WTC11 (cell line): Measurements from ENCODE around the gene TMEM41B. TPM values are rescaled to one million over a fixed set of nuclear protein-coding genes. Genes with fewer than 3 reads are reported as not detected.
A peak's percentile ranks its signal among the peaks of the same experiment; 100 is the strongest.

Source experiments
- EMX1 ChIP-seq: fragments of 250-450 bp; sonication (Bioruptor Pico); IDR thresholded peaks from 2 replicates; pipeline ENCODE4 v1.8.0; 2021; ENCODE audit warnings: mild to moderate bottlenecking
- ESRRA ChIP-seq: sonication (generic); formaldehyde crosslinking; IDR thresholded peaks from 2 replicates; pipeline ENCODE4 v1.8.1; 2022; ENCODE audit warnings: mild to moderate bottlenecking, missing genetic modification reagents, borderline replicate concordance
- FOXK1 ChIP-seq: sonication (generic); formaldehyde crosslinking; IDR thresholded peaks from 2 replicates; pipeline ENCODE4 v1.8.0; 2022; ENCODE audit warnings: mild to moderate bottlenecking, moderate library complexity, missing genetic modification reagents
- GABPB1 ChIP-seq: sonication (generic); formaldehyde crosslinking; IDR thresholded peaks from 2 replicates; pipeline ENCODE4 v1.8.1; 2023; ENCODE audit warnings: mild to moderate bottlenecking, missing genetic modification reagents
- GRHL2 ChIP-seq: fragments of 250-450 bp; sonication (Bioruptor Pico); IDR thresholded peaks from 2 replicates; pipeline ENCODE4 v1.8.0; 2022; ENCODE audit warnings: mild to moderate bottlenecking, moderate library complexity; ENCODE audit not compliant: insufficient replicate concordance, severe bottlenecking
- HMGA2 ChIP-seq: fragments of 250-450 bp; sonication (Bioruptor Pico); IDR thresholded peaks from 2 replicates; pipeline ENCODE4 v1.4.0; 2021; ENCODE audit warnings: mild to moderate bottlenecking, moderate library complexity
- MXD4 ChIP-seq: fragments of 250-450 bp; sonication (Bioruptor Pico); IDR thresholded peaks from 2 replicates; pipeline ENCODE4 v1.8.0; 2021; ENCODE audit warnings: mild to moderate bottlenecking, moderate library complexity, borderline replicate concordance
- NFATC4 ChIP-seq: fragments of 250-450 bp; sonication (Bioruptor Pico); IDR thresholded peaks from 2 replicates; pipeline ENCODE4 v1.9.0; 2021; ENCODE audit warnings: mild to moderate bottlenecking
- NR1H2 ChIP-seq: sonication (generic); formaldehyde crosslinking; IDR thresholded peaks from 2 replicates; pipeline ENCODE4 v1.9.0; 2021; ENCODE audit warnings: mild to moderate bottlenecking, moderate library complexity, missing genetic modification reagents
- NR2C2 ChIP-seq: sonication (generic); formaldehyde crosslinking; IDR thresholded peaks from 2 replicates; pipeline ENCODE4 v1.8.0; 2022; ENCODE audit warnings: mild to moderate bottlenecking, missing genetic modification reagents
- PRRX2 ChIP-seq: fragments of 250-450 bp; sonication (Bioruptor Pico); IDR thresholded peaks from 2 replicates; pipeline ENCODE4 v1.8.0; 2021; ENCODE audit warnings: mild to moderate bottlenecking
- TCF7 ChIP-seq: sonication (generic); formaldehyde crosslinking; IDR thresholded peaks from 2 replicates; pipeline ENCODE4 v1.8.0; 2022; ENCODE audit warnings: mild to moderate bottlenecking, low read depth, missing genetic modification reagents, moderate library complexity
- TEAD4 ChIP-seq: sonication (generic); formaldehyde crosslinking; IDR thresholded peaks from 2 replicates; pipeline ENCODE4 v1.8.0; 2022; ENCODE audit warnings: mild to moderate bottlenecking, missing genetic modification reagents
- ZNF121 ChIP-seq: sonication (generic); formaldehyde crosslinking; IDR thresholded peaks from 2 replicates; pipeline ENCODE4 v1.8.0; 2023; ENCODE audit warnings: missing genetic modification reagents
- ZNF138 ChIP-seq: sonication (generic); formaldehyde crosslinking; conservative IDR thresholded peaks from 2 replicates; pipeline ENCODE4 v1.8.1; 2022; ENCODE audit warnings: mild to moderate bottlenecking, moderate library complexity, missing genetic modification reagents
- ZNF232 ChIP-seq: sonication (generic); formaldehyde crosslinking; IDR thresholded peaks from 2 replicates; pipeline ENCODE4 v1.8.0; 2022; ENCODE audit warnings: mild to moderate bottlenecking, missing genetic modification reagents
- ZNF671 ChIP-seq: fragments of 250-450 bp; sonication (Bioruptor Pico); IDR thresholded peaks from 2 replicates; pipeline ENCODE4 v1.8.0; 2021; ENCODE audit warnings: mild to moderate bottlenecking
- total RNA-seq: library from RNA; stranded (reverse); gene quantifications from 3 replicates; pipeline ENCODE4 v1.2.3, GENCODE V29; 2021
- TF ChIP-seq, protein P1 (sequence below): fragments of 250-450 bp; sonication (Bioruptor Pico); IDR thresholded peaks from 2 replicates; pipeline ENCODE4 v1.9.0; 2021; ENCODE audit warnings: mild to moderate bottlenecking, borderline replicate concordance
- TF ChIP-seq, protein P2 (sequence below): sonication (generic); formaldehyde crosslinking; conservative IDR thresholded peaks from 2 replicates; pipeline ENCODE4 v1.8.1; 2022; ENCODE audit warnings: mild to moderate bottlenecking, missing genetic modification reagents
- TF ChIP-seq, protein P3 (sequence below): sonication (generic); formaldehyde crosslinking; IDR thresholded peaks from 2 replicates; pipeline ENCODE4 v1.8.1; 2022; ENCODE audit warnings: mild to moderate bottlenecking, moderate library complexity, missing genetic modification reagents
- TF ChIP-seq, protein P4 (sequence below): sonication (generic); formaldehyde crosslinking; IDR thresholded peaks from 2 replicates; pipeline ENCODE4 v1.8.0; 2023; ENCODE audit warnings: missing genetic modification reagents
- TF ChIP-seq, protein P5 (sequence below): sonication (generic); formaldehyde crosslinking; conservative IDR thresholded peaks from 2 replicates; pipeline ENCODE4 v1.8.1; 2023; ENCODE audit warnings: mild to moderate bottlenecking, low read depth, missing genetic modification reagents, moderate library complexity
- TF ChIP-seq, protein P6 (sequence below): sonication (generic); formaldehyde crosslinking; IDR thresholded peaks from 2 replicates; pipeline ENCODE4 v1.8.1; 2022; ENCODE audit warnings: mild to moderate bottlenecking, missing genetic modification reagents, moderate library complexity, borderline replicate concordance
- TF ChIP-seq, protein P7 (sequence below): fragments of 250-450 bp; sonication (Bioruptor Pico); IDR thresholded peaks from 2 replicates; pipeline ENCODE4 v1.9.0; 2021; ENCODE audit warnings: mild to moderate bottlenecking
- TF ChIP-seq, protein P8 (sequence below): sonication (generic); formaldehyde crosslinking; IDR thresholded peaks from 2 replicates; pipeline ENCODE4 v1.8.1; 2022; ENCODE audit warnings: missing genetic modification reagents, borderline replicate concordance

The TMEM41B gene
- total RNA-seq, 1 experiment from 2014 or later, result 45.8 TPM

DNA sequence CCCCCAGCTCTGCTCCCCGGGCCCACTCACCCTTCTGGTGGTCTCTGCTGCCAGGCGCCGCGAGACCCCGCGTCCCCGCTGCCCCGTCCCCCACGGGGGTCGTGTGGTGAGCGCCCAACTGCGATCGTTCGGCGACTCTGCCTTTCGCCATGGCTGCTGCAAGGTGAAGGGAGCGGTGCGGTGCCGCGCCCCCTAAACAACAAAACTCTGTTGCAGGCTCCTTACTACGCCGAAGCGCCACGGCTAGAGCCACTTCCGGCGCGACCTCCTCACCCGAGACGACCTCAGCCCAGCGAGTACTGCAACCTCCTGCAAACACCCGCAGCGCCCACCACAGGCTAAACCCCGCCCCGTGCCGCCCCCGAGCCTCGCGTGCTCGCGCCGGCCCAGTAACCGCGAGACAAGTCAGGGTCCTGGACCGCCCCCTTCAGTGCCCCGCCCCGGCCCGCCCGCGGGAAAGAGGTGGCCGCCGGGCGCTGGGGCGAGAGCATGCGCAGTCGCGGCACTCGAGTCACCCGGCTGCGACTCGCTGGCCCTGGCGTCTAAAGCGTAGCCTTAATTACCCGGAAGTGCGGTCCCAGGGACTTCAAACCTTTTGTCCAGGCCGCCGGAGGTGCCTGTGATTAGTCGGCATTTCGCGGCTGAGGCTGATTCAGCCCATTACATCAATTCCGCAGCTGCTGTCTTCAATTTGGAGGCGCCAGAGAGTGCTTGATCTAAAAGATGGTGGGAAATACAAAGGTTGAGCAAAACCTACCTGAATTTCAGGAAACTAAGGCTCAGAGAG, at the start of gene TMEM41B (continued):
- TF ChIP-seq, protein P1, sequence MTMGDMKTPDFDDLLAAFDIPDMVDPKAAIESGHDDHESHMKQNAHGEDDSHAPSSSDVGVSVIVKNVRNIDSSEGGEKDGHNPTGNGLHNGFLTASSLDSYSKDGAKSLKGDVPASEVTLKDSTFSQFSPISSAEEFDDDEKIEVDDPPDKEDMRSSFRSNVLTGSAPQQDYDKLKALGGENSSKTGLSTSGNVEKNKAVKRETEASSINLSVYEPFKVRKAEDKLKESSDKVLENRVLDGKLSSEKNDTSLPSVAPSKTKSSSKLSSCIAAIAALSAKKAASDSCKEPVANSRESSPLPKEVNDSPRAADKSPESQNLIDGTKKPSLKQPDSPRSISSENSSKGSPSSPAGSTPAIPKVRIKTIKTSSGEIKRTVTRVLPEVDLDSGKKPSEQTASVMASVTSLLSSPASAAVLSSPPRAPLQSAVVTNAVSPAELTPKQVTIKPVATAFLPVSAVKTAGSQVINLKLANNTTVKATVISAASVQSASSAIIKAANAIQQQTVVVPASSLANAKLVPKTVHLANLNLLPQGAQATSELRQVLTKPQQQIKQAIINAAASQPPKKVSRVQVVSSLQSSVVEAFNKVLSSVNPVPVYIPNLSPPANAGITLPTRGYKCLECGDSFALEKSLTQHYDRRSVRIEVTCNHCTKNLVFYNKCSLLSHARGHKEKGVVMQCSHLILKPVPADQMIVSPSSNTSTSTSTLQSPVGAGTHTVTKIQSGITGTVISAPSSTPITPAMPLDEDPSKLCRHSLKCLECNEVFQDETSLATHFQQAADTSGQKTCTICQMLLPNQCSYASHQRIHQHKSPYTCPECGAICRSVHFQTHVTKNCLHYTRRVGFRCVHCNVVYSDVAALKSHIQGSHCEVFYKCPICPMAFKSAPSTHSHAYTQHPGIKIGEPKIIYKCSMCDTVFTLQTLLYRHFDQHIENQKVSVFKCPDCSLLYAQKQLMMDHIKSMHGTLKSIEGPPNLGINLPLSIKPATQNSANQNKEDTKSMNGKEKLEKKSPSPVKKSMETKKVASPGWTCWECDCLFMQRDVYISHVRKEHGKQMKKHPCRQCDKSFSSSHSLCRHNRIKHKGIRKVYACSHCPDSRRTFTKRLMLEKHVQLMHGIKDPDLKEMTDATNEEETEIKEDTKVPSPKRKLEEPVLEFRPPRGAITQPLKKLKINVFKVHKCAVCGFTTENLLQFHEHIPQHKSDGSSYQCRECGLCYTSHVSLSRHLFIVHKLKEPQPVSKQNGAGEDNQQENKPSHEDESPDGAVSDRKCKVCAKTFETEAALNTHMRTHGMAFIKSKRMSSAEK (CRISPR knock-in tag), result no peak
- no peak for TF ChIP-seq ZNF671 (CRISPR knock-in tag)
- TF ChIP-seq GRHL2 (CRISPR knock-in tag), result no peak
- TF ChIP-seq, protein P2, sequence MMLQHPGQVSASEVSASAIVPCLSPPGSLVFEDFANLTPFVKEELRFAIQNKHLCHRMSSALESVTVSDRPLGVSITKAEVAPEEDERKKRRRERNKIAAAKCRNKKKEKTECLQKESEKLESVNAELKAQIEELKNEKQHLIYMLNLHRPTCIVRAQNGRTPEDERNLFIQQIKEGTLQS (CRISPR knock-in tag), result no peak
- TF ChIP-seq NFATC4, result no peak
- TF ChIP-seq ZNF121 (CRISPR knock-in tag), result no peak
- TF ChIP-seq, protein P3, sequence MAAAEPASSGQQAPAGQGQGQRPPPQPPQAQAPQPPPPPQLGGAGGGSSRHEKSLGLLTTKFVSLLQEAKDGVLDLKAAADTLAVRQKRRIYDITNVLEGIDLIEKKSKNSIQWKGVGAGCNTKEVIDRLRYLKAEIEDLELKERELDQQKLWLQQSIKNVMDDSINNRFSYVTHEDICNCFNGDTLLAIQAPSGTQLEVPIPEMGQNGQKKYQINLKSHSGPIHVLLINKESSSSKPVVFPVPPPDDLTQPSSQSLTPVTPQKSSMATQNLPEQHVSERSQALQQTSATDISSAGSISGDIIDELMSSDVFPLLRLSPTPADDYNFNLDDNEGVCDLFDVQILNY (CRISPR knock-in tag), result peak; percentile 96
- TF ChIP-seq ZNF138 (CRISPR knock-in tag), result no peak
- TF ChIP-seq HMGA2 (CRISPR knock-in tag), result no peak
- TF ChIP-seq TEAD4, result no peak
- TF ChIP-seq, protein P4, sequence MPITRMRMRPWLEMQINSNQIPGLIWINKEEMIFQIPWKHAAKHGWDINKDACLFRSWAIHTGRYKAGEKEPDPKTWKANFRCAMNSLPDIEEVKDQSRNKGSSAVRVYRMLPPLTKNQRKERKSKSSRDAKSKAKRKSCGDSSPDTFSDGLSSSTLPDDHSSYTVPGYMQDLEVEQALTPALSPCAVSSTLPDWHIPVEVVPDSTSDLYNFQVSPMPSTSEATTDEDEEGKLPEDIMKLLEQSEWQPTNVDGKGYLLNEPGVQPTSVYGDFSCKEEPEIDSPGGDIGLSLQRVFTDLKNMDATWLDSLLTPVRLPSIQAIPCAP, result 0 out of 2 replicates have a peak, but pooled peaks have one; percentile 10
- no peak for TF ChIP-seq ESRRA (CRISPR knock-in tag)
- TF ChIP-seq NR1H2, result no peak
- TF ChIP-seq, protein P5, sequence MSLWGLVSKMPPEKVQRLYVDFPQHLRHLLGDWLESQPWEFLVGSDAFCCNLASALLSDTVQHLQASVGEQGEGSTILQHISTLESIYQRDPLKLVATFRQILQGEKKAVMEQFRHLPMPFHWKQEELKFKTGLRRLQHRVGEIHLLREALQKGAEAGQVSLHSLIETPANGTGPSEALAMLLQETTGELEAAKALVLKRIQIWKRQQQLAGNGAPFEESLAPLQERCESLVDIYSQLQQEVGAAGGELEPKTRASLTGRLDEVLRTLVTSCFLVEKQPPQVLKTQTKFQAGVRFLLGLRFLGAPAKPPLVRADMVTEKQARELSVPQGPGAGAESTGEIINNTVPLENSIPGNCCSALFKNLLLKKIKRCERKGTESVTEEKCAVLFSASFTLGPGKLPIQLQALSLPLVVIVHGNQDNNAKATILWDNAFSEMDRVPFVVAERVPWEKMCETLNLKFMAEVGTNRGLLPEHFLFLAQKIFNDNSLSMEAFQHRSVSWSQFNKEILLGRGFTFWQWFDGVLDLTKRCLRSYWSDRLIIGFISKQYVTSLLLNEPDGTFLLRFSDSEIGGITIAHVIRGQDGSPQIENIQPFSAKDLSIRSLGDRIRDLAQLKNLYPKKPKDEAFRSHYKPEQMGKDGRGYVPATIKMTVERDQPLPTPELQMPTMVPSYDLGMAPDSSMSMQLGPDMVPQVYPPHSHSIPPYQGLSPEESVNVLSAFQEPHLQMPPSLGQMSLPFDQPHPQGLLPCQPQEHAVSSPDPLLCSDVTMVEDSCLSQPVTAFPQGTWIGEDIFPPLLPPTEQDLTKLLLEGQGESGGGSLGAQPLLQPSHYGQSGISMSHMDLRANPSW (CRISPR knock-in tag), result no peak
- TF ChIP-seq, protein P6, sequence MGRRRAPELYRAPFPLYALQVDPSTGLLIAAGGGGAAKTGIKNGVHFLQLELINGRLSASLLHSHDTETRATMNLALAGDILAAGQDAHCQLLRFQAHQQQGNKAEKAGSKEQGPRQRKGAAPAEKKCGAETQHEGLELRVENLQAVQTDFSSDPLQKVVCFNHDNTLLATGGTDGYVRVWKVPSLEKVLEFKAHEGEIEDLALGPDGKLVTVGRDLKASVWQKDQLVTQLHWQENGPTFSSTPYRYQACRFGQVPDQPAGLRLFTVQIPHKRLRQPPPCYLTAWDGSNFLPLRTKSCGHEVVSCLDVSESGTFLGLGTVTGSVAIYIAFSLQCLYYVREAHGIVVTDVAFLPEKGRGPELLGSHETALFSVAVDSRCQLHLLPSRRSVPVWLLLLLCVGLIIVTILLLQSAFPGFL, result no peak
- TF ChIP-seq NR2C2, result no peak
- no peak for TF ChIP-seq EMX1 (CRISPR knock-in tag)
- TF ChIP-seq ZNF232 (CRISPR knock-in tag), result no peak
- TF ChIP-seq, protein P7, sequence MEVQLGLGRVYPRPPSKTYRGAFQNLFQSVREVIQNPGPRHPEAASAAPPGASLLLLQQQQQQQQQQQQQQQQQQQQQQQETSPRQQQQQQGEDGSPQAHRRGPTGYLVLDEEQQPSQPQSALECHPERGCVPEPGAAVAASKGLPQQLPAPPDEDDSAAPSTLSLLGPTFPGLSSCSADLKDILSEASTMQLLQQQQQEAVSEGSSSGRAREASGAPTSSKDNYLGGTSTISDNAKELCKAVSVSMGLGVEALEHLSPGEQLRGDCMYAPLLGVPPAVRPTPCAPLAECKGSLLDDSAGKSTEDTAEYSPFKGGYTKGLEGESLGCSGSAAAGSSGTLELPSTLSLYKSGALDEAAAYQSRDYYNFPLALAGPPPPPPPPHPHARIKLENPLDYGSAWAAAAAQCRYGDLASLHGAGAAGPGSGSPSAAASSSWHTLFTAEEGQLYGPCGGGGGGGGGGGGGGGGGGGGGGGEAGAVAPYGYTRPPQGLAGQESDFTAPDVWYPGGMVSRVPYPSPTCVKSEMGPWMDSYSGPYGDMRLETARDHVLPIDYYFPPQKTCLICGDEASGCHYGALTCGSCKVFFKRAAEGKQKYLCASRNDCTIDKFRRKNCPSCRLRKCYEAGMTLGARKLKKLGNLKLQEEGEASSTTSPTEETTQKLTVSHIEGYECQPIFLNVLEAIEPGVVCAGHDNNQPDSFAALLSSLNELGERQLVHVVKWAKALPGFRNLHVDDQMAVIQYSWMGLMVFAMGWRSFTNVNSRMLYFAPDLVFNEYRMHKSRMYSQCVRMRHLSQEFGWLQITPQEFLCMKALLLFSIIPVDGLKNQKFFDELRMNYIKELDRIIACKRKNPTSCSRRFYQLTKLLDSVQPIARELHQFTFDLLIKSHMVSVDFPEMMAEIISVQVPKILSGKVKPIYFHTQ (CRISPR knock-in tag), result no peak
- no peak for TF ChIP-seq TCF7 (CRISPR knock-in tag)
- no peak for TF ChIP-seq MXD4 (CRISPR knock-in tag)
- TF ChIP-seq, protein P8, sequence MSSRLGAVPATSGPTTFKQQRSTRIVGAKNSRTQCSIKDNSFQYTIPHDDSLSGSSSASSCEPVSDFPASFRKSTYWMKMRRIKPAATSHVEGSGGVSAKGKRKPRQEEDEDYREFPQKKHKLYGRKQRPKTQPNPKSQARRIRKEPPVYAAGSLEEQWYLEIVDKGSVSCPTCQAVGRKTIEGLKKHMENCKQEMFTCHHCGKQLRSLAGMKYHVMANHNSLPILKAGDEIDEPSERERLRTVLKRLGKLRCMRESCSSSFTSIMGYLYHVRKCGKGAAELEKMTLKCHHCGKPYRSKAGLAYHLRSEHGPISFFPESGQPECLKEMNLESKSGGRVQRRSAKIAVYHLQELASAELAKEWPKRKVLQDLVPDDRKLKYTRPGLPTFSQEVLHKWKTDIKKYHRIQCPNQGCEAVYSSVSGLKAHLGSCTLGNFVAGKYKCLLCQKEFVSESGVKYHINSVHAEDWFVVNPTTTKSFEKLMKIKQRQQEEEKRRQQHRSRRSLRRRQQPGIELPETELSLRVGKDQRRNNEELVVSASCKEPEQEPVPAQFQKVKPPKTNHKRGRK (CRISPR knock-in tag), result no peak
- no peak for TF ChIP-seq PRRX2
- peak; percentile 80 for TF ChIP-seq FOXK1
- peak; percentile 90 for TF ChIP-seq GABPB1 (CRISPR knock-in tag)
